CD4-positive, alpha-beta T cell treated with Interleukin-2 at 100 ng/mL for 4 hours (primary cell): Measurements from ENCODE around the gene HSD17B13.
"Not testable (repeated sequence)": the region's sequence is repeated elsewhere in the genome, so short reads cannot be mapped to it uniquely, and the experiment has no call there.

Source experiments
- DNase-seq: peaks from one replicate; pipeline ENCODE4 v3.0.0-alpha.2; 2020; ENCODE audit warnings: low spot score

The HSD17B13 gene, protein sequence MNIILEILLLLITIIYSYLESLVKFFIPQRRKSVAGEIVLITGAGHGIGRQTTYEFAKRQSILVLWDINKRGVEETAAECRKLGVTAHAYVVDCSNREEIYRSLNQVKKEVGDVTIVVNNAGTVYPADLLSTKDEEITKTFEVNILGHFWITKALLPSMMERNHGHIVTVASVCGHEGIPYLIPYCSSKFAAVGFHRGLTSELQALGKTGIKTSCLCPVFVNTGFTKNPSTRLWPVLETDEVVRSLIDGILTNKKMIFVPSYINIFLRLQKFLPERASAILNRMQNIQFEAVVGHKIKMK

DNA sequence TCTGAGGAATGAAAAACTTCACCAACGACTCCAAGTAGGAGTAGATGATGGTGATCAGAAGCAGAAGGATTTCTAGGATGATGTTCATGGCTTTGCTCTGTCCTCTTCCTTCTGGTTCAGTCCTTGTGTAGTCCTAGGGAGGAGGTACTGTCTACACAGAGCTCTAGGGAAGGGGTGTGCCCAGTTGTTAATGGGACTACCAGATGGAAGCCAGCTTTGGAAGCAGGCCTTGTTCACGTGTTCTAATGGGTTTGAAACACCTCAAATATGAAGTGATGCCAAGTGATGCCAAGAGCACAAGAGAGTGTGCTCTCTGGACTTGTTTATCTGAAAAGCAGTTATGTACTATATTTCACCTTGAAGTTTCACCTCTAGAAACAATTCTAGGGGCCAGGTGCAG is at the start of gene HSD17B13:
Gene HSD17B13, minus strand, starts transcription at position 129 of the 400 bp plus-strand sequence. Its CDS starts 41 bp downstream, at position 88.
- DNase-seq = no peak

DNA sequence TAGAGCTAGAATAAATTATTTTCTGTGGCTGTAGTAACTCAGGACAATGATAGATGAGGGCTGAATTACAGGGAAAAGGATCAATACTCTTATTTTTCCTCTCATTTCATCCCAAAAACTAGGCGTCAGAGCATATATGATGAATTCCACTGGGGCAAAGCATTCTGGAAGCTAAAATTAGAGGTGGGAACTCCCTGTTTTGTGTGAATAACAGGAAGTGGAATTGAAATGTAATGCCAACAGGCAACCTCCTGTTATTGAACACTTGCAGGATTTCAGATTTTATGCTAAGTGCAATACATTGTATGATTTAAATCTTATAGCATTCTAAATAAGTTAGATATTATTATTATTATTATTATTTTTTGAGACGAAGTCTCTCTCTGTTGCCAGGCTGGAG is 47.4 kb upstream of the HSD17B13 start:
- DNase-seq = no peak

DNA sequence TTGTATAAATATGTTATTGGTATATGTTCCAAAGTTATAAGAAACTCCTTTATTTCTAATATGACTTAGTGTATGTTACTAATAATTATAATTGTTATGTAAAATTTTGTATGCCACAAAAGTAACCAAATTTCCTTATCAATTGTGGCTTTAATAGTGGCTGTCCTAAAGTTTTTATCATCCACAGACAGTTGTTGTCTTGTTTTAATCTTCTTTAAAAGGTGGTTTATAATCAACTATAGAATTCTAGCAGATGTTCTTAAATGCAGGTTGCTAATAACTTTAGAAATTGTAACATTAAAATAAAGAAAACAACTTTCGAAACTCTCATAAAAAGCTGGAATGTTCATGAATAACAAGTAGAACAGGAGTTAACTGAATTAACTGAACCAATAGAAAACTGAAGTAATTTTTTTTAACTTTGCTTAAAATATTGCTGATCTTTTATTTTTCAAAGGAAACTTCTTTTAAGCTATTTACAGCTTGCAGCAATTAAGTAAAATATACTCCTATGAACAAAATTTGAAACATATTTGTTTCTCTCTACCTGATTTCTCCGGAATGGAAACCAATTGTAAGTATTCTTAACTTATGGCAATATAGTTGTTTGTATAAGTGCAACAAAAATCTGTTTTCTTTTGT is 44.0 kb upstream of the HSD17B13 start:
- no peak for DNase-seq

DNA sequence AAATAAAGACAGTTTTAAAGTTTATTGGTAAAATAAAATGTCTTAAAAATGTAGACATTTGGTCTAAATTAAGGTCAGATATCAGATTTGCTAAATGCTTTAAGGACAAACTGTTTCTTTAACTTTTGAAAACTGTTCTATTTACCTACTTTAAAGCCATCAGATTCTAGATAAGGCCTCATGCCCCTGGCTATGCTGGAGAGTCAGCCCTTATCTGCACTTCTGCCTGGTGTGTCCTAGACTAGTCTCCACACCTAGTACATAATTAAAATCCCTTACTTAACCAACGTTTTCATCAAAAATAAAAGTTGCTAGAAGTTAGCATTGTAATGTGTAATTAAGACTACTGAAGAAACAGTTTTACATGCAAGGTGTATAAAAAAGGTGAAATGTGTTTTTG is 42.7 kb upstream of the HSD17B13 start:
- DNase-seq = no peak

DNA sequence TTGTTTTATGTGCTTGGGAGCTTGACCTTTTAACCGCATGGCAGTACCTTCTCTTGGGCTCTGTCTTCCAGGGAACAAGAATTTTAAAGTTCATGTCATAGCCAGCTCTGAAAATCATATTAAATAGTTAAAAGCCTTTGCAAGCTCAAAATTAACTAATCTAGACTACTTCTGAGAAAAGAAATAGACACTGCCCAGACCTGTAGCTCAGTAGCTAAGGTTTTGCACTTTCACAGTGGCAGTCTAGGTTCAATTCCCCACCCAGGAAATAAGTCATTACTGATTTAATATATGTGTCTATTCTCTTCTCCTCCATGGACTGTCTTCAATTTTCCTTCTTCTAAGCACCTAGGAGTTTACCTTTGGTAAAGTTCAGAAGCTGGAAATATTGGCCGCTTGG is 40.9 kb upstream of the HSD17B13 start:
- no peak for DNase-seq

DNA sequence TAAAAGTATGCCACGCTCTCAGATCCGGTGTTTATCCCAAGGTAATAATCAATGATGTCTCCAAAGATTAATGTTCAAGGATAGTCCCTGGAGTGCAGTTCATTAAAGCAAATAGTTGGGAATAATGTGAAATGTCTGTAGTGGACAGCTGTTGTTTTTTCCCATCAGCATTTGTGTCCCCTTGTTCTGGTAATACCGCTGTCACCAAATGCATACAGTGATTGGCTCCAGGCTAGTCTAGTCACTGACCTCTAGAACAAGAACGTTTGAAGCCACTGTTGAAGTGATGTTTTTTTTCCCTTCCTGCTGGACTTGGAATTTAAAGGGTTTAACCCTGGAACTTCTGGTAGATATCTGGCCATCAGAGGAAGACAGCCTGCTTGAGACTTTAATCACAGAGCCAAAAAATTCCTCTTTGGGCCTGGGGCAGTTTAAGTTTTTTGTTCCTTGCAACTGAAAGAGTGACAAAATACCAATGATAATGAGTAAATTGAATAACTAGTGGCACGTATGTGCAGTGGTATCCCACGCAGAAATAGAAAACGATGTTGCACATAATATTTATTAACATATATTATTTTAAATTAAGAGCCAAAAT is 37.8 kb upstream of the HSD17B13 start:
- DNase-seq = no peak

DNA sequence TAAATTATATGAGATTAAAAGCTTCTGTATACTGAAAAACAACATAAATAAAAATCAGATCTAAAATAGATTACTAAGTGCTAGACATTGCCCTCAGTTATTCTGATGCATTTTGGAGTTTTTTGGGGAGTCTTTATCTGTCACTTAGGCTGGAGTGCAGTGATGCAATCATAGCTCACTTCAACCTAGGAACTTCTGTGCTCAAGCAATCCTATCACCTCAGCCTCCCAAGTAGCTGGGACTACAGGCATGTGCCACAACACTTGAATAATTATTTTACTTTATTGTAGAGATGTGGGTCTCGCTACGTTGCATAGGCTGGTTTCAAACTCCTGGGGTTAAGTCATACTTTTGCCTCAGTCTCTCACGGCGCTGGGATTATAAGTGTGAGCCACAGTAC is 36.6 kb upstream of the HSD17B13 start:
- DNase-seq = no peak

DNA sequence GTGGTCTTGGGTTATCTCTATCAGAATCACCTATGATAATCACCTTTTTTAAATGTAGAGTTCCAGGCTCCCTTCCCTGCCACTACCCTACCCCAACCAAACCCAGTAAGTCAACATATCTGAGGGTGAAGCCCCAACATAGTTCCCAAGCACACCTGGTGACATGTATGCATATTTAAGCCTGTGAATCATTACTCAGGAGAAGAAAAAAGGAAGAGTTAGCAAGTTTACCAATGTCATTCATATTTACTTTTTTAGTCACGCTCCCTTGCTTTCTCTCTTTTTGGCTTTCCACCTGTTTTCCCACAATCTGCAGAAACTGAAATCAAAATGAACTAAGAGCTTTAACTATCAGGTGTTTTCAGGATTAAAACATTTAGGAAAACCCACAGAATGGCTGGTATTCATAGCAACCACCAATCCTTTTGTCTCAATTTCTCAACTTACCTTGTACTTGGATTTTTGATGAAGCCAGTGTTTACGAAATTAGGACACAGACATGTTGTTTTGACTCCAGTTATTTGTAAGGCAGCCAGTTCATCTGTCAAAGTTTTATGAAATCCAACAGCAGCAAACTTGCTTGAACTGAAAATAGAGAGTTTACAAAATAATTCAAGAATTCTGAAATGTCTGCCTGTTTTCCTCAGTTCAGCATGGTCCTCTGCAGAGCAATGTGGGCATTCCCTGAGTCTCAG is 34.3 kb upstream of the HSD17B13 start:
- DNase-seq = no peak

DNA sequence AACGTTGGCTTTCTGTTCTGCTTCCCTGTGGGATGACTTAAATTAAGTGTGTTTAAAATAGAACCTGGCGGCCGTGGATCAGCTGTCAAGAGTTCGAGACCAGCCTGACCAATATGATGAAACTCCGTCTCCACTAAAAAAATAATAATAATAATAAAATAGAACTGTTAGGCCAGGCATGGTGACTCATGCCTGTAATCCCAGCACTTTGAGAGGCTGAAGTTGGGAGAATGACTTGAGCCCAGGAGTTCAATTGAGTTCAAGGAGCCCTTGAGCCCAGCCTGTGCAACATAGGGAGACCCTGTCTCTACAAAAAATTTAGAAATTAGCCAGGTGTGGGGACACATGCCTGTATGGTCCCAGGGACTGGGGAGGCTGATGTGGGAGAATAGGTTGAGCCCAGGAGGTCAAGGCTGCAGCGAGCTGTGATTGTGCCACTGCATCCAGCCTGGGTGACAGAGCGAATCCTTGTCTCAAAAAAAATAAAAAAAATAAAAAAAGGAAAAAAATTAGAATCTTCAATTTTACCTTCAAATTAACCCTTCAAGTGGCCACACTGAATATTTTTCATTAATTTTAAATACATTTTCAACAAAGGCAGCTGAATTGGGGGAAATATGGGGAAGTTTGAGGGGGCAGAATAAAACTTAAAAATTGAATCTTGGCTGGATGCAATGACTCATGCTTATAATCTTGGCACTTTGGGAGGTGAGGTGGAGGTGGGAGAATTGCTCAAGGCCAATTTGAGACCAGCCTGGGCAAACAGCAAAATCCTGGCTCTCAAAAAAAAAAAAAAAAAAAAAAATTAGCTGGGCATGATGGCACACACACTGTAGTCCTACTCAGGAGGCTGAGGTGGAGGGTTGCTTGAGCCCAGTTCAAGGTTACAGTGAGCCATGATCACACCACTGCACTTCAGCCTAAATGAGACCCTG is 31.8 kb upstream of the HSD17B13 start:
- DNase-seq = no peak

DNA sequence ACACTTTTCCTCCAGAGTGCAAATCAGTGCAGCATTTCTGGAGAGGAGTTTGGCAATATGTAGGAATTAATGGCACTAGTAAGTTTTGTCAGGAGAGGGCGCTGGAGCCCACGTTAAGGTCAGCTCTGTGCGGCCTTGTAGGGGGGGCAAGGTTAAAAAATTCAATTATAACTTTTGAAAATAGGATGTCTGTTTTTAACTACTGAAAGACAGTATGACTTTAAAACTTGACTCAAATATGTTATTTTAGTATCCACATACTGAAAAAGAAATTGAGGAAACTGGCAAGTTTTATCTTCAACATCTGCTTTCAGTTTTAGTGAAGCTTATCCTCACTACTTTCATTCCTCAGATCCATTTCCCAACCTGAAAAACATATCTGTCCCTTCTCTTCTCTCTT is 30.9 kb upstream of the HSD17B13 start:
- no peak for DNase-seq

DNA sequence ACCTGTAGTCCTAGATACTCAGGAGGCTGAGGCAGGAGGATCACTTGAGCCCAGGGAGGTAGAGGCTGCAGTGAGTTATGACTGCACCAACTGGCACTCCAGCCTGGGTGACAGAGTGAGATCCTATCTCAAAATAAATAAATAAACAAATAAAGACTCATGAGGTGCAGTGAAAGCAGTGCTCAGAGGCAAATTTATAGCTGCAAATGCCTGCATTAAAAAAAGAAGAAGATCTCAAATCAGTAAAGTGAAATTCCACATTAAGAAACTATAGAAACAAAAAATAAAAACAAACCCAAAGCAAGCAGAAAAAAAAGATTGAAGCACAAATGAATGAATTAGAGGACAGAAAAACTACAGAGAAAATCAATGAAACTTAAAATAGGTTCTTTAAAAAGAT is 22.5 kb upstream of the HSD17B13 start:
- DNase-seq = no peak

DNA sequence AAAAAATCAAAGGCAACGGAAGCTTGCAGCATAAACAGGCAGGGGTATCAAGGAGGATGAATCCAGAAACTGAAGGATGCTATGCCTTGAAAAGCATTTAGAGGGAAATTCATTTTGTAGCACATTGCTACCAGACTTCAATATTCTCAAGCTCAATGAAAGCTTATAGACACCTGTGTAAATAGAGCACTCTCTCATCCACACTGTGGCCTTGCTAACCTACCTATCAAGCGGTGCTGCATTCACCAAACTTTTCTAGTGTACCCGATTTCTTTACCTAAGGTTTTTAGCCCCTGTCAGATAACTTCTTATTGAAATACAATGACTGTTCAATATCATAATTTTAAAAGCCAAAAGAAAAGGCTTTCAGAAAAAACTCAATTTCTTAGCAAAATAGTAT is 20.2 kb upstream of the HSD17B13 start:
- DNase-seq = no peak

DNA sequence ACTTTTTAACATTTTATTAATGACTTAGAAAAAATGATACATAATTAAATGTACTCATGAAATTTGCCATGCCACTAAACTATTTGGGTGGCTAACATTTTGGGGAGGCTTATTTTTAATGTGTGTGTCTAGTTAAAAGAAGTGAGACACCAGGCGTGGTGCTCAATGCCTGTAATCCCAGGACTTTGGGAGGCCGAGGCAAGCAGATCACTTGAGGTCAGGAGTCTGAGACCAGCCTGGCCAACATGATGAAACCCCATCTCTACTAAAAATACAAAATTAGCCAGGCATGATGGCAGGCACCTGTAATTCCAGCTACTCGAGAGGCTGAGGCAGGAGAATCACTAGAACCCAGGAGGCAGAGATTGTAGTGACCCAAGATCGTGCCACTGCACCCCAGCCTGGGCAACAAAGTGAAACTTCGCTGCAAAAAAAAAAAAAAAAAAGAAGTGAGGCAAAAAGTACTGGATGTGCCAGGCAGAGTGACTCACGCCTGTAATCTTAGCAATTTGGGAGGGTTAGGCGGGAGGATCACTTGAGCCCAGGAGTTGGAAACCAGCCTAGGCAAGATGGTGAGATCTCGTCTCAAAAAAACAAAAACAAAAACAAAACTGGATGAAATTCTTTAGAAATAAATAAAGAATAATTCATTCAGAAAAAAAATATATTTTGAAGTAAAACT is 19.4 kb upstream of the HSD17B13 start:
- not testable (repeated sequence) for DNase-seq

DNA sequence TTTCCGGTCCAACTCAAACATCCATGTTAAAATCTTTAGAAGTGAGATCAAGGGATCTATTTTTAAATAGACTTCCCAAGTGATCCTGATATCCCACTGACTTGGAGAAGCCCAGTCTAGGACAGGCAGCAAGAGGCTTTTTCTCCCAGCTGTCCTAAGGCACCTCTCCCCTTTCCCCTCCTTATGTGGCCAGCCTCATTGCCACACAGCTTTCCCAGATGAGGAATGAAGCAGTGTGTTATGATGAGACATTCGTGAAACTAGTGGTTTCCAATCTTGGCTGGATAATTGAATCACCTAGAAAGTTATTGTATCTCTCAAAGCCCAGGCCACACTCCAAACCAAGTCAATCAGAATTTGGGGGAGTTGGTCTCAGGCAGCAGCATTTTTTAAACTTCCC is 16.8 kb upstream of the HSD17B13 start:
- DNase-seq = no peak

DNA sequence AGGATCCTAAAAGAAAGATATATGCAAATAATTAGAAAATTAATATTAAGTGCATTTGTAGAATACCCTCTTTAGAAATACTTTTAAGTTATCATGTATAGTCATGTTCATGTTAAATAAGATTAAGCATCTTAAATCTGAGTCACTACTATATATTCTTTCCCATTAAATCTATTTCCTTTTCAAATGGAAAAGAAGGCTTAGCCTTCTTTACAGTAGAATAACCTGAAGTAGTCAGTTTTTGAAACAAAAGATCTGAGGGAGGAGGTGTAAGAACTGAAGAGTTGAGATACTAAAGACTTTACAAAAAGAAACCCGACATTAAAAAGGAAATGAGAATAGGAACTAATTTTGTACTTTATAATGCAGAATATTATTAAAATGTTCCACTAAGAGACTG is 14.7 kb upstream of the HSD17B13 start:
- no peak for DNase-seq

DNA sequence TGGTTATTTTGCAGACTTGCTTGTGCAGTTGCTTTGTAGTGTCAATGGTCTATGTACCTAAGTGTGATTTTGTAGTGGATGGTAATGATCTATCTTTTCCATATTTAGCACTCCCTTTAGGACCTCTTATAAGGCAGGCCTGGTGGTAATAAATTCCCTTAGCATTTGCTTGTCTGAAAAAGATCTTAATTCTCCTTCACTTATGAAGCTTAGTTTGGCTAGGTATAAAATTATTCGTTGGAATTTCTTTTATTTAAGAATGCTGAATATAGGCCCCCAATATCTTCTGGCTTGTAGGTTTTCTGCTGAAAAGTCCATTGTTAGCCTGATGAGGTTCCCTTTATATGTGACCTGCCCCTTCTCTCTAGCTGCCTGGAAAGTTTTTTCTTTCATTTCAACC is 10.6 kb upstream of the HSD17B13 start:
- no peak for DNase-seq

DNA sequence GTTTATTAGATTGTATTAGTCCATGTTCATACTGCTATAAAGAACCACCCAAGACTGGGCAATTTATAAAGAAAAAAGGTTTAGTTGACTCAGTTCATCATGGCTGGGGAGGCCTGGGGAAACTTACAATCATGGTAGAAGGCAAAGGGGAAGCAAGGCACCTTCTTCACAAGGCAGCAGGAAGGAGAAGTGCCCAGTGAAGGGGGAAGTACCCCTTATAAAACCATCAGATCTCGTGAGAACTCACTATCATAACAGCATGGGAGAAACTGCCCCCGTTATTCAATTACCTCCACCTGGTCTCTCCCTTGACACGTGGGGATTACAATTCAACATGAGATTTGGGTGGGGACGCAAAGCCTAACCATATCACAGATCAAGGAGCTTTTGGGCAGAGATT is 8.1 kb upstream of the HSD17B13 start:
- no peak for DNase-seq

DNA sequence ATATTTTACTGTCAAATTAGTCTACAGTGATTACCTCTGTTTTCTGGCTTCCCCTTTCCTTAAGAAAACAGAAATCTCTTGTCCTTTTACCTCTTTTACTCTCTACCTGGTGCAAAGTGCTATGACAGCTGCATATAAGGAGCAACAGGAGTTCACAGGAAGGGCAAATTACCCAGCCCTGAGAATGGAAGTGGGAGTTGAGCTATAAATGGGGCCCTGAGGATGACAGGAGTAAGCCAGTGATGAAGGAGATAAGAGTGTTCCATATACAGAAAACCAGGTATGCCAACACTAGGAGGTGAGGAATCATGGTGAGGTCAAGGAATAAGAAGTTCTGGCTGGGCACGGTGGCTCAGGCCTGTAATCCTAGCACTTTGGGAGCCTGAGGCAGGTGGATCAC is 4.5 kb upstream of the HSD17B13 start:
- DNase-seq = no peak

DNA sequence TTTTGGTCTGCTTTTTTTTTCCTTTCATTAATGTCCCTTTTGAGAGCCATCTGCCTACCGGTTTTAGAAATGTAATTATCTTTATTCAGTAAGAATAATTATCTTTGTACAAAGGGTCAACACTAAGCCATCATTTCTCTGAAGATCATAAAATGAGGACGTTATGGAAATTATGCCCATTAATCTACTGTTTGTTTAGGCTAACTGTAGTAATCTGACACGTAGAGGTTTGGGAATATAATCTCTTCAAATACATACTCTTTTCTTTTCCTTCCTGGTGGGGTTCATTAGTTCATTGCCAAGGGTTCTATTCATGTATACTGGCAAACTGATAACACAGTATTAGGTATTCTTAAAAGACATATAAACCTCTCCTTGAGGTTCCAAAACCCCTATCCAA is 3.8 kb upstream of the HSD17B13 start:
- DNase-seq = no peak

DNA sequence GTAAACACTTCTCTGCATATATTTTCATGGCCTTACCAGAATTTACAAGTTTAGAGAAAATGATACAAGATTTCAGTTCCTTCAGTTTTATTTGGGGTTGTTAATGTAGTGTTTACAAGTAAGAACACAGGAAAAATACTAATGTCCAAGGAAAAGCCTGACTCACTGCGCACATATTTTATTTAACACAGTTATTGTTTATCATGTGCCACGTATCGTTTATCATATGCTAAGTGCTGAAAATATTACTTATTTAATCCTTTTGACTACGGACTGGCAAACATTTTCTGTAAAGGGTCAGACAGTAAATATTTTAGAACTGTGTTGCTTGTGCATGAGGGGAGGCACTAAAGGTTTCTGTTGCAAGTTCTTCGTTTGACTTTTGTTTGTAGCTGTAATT is 794 bp downstream of the HSD17B13 start:
- no peak for DNase-seq

DNA sequence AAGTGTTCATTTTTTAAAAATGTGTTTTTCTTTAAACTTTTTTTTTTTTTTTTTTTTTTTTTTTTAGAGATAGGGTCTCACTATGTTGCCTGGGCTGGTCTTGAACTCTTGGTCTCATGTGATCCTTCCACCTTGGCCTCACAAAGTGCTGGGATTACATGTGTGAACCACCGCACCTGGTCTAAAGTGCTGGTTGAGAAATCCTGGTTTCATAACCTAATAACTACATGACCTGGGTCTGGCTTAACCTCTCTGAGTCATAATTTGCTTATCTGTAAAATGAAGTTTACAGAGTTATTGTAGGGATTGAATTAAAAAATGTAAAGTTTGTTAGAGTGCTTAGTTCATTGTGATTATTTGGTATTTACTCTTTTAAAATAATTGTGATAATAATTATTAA is 5.2 kb downstream of the HSD17B13 start:
- no peak for DNase-seq
